Fibroblast of peridontal ligament (primary cell): ENCODE data around the gene TMOD1.

Experiments
- DNase-seq: peaks from one replicate; pipeline ENCODE4 v3.0.0-alpha.2; 2010; ENCODE audit errors: extremely low read depth

Gene TMOD1

DNA sequence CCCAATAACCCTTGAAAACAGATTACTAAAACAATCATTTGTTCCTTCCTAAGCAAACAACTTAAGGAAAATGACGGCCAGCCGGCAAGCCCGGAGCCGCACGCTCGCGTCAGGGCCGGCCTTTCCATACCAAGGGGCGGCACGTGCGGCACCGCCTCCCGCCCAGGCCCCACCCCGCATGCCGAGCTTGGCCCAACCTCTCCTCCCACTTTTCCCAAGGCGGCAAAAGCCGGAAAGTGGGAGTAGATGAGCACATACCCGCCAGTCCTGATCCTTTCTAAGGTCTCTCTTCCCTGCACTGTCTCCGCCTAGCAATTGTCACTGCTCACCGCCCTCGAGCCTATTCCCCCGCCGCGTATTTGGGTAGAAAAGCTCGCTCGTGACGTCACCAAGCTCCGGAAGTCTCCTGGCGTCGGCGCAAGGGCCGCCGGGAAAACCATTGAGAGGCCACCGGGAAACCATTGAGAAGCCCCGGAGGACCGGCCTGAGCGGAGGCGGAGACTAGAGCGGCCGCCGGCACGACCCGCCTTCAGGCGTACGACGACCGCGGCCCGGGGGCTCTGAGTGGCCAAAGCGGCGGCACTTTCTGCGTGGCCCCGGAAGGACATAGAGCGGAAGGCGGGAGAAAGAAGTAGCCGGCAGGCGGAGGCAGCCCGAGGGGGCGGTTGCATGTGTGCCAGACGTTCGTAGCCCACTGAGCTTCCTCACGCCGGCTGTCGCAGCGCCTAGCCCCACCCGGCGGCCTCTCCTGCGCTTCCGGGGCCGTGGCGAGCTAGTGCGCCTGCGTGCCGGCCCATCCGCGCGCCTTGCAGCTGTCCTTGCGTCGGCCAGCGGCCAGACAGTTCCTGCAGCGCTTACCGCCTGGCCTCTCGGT is 131.8 kb downstream of the TMOD1 start, which contains the start of the genes NCBP1 and TSTD2:
Gene NCBP1 (plus strand): TSS at position 837 of the 874 bp plus-strand sequence. CDS start 61 bp downstream, outside the sequence.
Gene TSTD2 (minus strand): TSS at position 384 of the 874 bp plus-strand sequence. CDS start 5,806 bp downstream, outside the sequence.
- DNase-seq = peak; percentile 98

DNA sequence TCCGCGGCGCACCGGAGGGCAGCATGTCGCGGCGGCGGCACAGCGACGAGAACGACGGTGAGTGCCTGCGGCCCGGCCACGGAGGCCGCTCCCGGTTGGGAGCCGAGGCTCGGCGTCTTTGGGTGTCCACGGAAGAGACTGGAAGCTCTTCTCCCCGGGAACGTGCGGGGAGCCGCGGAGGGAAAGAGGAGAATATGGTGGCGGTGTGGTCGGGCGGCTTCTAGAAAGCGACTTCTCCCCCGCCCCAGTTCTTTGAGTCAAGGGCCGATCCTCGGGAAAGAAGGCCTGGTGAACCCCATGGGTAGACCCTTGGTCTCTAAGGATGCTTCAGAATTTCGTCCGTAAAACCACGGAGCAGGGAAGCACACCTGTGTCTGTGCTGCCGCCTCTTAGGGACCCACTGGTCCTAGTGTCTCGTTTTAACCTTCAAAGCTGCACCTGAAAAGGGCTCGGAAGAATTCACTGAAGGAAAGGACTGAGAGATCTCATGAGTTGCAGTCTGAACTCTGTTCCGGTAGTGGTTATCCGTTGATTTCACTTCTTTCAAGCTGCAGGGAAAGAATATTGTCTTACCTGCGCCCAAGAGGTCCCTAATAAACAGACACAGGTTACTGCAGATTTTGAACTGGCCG is 132.5 kb downstream of the TMOD1 start:
- DNase-seq = peak; percentile 11

DNA sequence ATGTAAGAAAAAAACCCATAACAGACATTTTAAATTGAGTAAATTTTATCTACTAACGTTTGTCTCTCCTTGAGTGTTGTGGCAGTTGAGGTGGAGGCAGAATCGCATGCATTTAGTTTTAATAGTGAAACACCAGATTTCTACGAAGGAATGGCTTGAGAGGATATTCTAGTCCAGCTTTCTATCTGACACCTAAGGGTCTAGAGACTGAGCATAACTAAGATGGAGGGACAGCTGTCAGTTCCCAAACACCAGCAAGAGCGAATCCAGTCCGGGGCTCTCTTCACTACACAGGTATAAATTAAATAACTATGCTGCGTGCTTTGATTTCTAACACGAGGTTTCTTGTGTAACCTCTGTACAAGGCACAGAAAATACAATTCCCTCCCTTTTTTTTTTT is 133.6 kb downstream of the TMOD1 start:
- DNase-seq = no peak

DNA sequence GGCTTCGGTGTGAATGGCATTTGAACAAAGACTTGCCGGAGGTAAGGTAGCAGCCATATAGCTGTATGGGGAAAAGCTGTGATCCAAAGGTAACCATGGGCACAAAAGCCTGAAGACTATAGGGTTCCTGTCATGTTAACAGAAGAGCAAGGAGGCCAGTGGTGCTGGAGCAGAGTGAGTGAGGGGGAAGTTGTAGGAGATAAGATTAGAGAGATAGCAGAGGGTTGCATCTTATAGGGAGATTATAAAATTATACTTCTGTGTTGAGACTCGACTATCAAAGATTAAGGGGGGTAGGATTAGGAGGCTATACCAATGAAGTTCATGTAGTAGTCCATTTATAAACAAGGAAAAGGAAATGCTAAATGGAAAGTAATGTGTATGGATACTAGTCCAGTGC is 135.4 kb downstream of the TMOD1 start:
- DNase-seq = no peak

DNA sequence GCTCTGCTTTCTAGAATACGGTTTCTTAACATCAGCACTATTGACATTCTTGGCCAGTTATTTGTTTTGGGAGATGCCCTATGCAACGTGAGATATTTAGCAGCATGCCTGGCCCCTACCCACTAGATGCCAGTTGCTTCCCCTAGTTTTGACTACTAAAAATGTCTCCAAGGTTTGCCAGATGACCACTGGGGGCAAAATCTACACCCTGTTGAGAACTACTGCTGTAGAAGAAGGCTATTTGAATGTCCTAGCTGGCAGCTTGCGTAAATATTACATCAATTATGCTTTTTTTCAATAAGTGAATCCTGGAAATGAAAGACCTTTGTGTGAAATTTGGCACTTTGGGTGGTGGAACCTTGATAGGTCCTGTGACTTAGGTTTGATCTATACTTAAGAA is 137.2 kb downstream of the TMOD1 start:
- no peak for DNase-seq

DNA sequence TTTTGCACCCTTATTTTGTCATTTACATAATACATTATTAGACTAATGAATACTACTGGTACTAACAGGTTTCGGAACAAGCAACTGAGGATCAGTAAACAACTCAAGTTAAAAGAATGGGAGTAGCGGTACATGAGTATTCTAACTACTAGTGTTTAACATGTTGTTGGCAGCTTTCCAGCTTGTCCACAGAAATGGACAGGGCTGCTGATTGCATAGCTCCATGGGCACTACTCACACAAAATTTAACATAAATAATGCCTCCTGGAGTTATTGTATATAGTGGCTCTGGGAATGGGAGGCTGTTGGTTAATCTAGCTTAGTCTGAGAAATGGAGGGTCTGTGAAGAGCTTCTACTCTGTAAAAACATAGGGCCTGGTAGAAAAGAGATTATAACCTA is 138.9 kb downstream of the TMOD1 start:
- DNase-seq = no peak

DNA sequence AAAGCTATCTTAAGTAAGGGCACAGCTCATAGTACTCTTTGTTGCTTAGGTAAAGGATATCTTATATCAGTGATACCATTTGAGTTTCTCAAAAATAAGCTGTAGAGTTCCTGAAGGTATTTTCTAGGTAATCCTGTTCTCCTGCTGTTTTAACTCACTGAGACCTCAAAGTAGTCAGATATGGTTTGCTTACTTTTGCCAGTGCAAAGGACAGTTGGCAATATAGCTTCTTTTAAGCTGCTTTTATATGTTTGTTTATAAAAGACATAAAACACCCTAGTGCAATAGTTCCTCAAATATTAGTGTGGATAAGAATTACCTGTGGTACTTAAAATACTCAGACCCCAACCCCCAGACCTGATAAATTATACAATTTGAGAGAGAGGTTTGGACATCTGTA is 144.3 kb downstream of the TMOD1 start:
- DNase-seq = no peak

DNA sequence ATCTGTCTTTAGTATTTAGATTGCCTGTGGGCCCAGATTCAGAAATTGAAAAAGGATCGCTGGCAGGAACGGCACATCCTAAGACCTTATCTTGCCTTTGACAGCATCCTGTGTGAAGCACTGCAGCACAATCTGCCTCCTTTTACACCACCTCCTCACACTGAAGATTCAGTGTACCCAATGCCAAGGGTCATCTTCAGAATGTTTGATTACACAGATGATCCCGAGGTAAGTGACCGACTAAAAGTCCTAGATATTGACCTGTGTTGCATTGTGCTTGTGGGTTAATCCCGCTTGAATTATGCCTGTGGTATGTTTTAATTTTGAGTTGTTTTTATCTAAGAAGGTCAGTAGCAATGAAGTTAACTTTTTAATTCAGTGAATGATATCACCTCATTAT is 146.5 kb downstream of the TMOD1 start:
- DNase-seq = no peak
